Measurements from ENCODE around the gene LDB2. TPM values are rescaled to one million over a fixed set of nuclear protein-coding genes. Genes with fewer than 3 reads are reported as not detected.

Gene LDB2
- total RNA-seq, 1 experiment from 2014 or later, result not detected

DNA sequence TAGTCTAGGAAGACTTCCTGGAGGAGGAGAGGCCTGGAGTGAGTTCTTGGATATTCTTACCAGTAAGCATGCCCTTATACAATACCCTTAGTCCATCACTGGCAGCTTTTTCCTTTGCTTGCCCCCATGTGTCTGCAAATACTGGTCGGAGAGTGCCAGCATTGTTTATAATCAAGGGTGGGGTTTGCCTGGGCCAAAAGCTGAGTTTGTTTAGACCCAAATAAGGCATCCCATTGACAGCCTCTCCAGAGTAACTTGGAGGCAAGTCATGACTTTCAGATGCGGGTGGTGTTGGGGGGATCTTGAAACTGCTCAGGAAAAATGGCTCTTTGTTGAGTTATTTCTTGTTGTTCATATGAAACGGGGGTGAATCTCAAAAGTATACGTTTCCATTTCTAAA is 413.7 kb downstream of the LDB2 start:
- no peaks in the 10 kb centered on the region for H3K36me3 Mint-ChIP-seq (ENCODE audit: insufficient read depth, unreplicated experiment)
- H3K9me3 Mint-ChIP-seq (ENCODE audit: low read depth, unreplicated experiment), result no peaks in the 10 kb centered on the region
- CTCF ChIA-PET, result no interaction called here
- no peak overlapping the region for H3K4me3 Mint-ChIP-seq (ENCODE audit: low read depth, unreplicated experiment)
- intact Hi-C loops (cut with micrococcal nuclease; ENCODE audit: unreplicated experiment), result no loop called here
- TF ChIP-seq CTCF (IDR thresholded peaks at IDR 0.05; ENCODE audit: unreplicated experiment), result no peak
- no peaks in the 10 kb centered on the region for H3K4me1 Mint-ChIP-seq (ENCODE audit: low read depth, unreplicated experiment)
- no peak overlapping the region for H3K27ac Mint-ChIP-seq (ENCODE audit: unreplicated experiment)
- BruUV-seq (replicated peaks), result no TSS peak
- DNase-seq, result no peak
- H3K27me3 Mint-ChIP-seq (ENCODE audit: unreplicated experiment), result peaks cover 8% of the 10 kb centered on the region

DNA sequence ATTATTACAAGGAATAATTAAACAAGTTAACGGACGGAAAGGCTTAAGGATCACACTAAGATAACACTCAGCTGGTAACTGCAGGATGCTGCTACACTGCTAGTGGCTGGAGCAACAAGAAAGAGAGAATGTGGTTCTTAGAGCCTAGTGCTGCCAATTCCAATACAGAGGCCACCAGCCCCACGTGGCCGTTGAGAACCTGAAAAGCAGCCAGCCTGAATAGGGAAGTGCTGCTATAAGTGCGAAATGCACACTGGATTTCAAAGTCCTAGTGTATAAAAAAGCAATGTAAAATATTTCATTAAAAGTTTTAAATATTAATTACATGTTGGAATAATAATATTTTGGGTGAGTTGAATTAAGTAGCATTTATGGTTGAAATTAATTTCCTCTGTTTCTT is 414.9 kb downstream of the LDB2 start:
- Mint-ChIP-seq H3K36me3 (ENCODE audit: insufficient read depth, unreplicated experiment) (no peaks in the 10 kb centered on the region), H3K9me3 (ENCODE audit: low read depth, unreplicated experiment) (no peaks in the 10 kb centered on the region), H3K4me3 (ENCODE audit: low read depth, unreplicated experiment) (no peak overlapping the region), H3K27ac (ENCODE audit: unreplicated experiment) (no peak overlapping the region), H3K4me1 (ENCODE audit: low read depth, unreplicated experiment) (no peaks in the 10 kb centered on the region), H3K27me3 (ENCODE audit: unreplicated experiment) (peaks cover 8% of the 10 kb centered on the region)
- CTCF ChIA-PET, result no interaction called here
- DNase-seq, result no peak
- BruUV-seq (replicated peaks), result no TSS peak
- TF ChIP-seq CTCF (IDR thresholded peaks at IDR 0.05; ENCODE audit: unreplicated experiment), result no peak
- intact Hi-C loops (cut with micrococcal nuclease; ENCODE audit: unreplicated experiment), result no loop called here

GRCh38 chr4:16480011-16480410 is 418.4 kb downstream of the LDB2 start:
- CTCF ChIA-PET, result no interaction called here
- intact Hi-C loops (cut with micrococcal nuclease; ENCODE audit: unreplicated experiment), result no loop called here
- H3K27me3 Mint-ChIP-seq (ENCODE audit: unreplicated experiment), result no peaks in the 10 kb centered on the region

GRCh38 chr4:16472537-16472936 is 425.9 kb downstream of the LDB2 start:
- CTCF ChIA-PET, result no interaction called here
- Mint-ChIP-seq H3K27ac (ENCODE audit: unreplicated experiment) (no peak overlapping the region), H3K27me3 (ENCODE audit: unreplicated experiment) (no peaks in the 10 kb centered on the region), H3K4me1 (ENCODE audit: low read depth, unreplicated experiment) (no peaks in the 10 kb centered on the region), H3K4me3 (ENCODE audit: low read depth, unreplicated experiment) (no peak overlapping the region), H3K9me3 (ENCODE audit: low read depth, unreplicated experiment) (no peaks in the 10 kb centered on the region), H3K36me3 (ENCODE audit: insufficient read depth, unreplicated experiment) (no peaks in the 10 kb centered on the region)
- no TSS peak for BruUV-seq (replicated peaks)
- DNase-seq, result no peak
- no peak for TF ChIP-seq CTCF (IDR thresholded peaks at IDR 0.05; ENCODE audit: unreplicated experiment)
- intact Hi-C loops (cut with micrococcal nuclease; ENCODE audit: unreplicated experiment), result no loop called here

More at GRCh38 chr4:16480011-16480410, 418.4 kb downstream of the LDB2 start:
- Mint-ChIP-seq H3K4me3 (ENCODE audit: low read depth, unreplicated experiment) (no peak overlapping the region), H3K4me1 (ENCODE audit: low read depth, unreplicated experiment) (no peaks in the 10 kb centered on the region), H3K36me3 (ENCODE audit: insufficient read depth, unreplicated experiment) (no peaks in the 10 kb centered on the region), H3K27ac (ENCODE audit: unreplicated experiment) (no peak overlapping the region), H3K9me3 (ENCODE audit: low read depth, unreplicated experiment) (no peaks in the 10 kb centered on the region)
- no TSS peak for BruUV-seq (replicated peaks)
- no peak for TF ChIP-seq CTCF (IDR thresholded peaks at IDR 0.05; ENCODE audit: unreplicated experiment)
- no peak for DNase-seq

All from Calu3 (cell line).